A549 (cell line): ENCODE results near the gene ACAA1. TPM values are rescaled to one million over a fixed set of nuclear protein-coding genes. Genes with fewer than 3 reads are reported as not detected.

ENCODE experiments used
- ATAC-seq, 2 experiments: fragments of 200-7000 bp in 1 of 2; fragments of >200 bp in 1 of 2; cut with Nextera tagmentation in 1 of 2; cut with Tn5 transposase in 1 of 2; 3 replicates each; pipeline versions ENCODE4 v1.8.0 to v1.9.1; 2018 to 2020; ENCODE audit warnings: mild to moderate bottlenecking in 1 of 2, moderate library complexity in 1 of 2
- CTCF ChIA-PET: fragments of 300-600 bp; sonication (Branson Sonifier 250); formaldehyde crosslinking; extraction: SDS; loops from one replicate; lab custom pipeline; 2021; ENCODE audit warnings: antibody characterized with exemption, inconsistent platforms; lab: Yijun Ruan, JAX
- POLR2A ChIA-PET: fragments of 350-600 bp; formaldehyde crosslinking; extraction: SDS; loops from one replicate; lab custom pipeline; 2021; ENCODE audit warnings: antibody characterized with exemption, inconsistent platforms; lab: Yijun Ruan, JAX
- DNase-seq, 2 experiments: peaks; one replicate each; pipeline versions ENCODE4 v3.0.0 to v3.0.0-alpha.2; 2011 to 2016; ENCODE audit warnings: low read depth in 1 of 2, low spot score in 1 of 2
- FAIRE-seq: peaks from 2 replicates; lab custom pipeline; 2011; peaks lifted over from hg19 to GRCh38; lab: Jason Lieb, UNC
- H3K27ac ChIP-seq, 2 experiments: fragments of >200 bp; sonication (Bioruptor Twin); formaldehyde crosslinking; 3 replicates each; pipeline ENCODE4 v1.5.1; 2016 to 2017
- H3K4me1 ChIP-seq: fragments of >200 bp; sonication (Bioruptor Twin); formaldehyde crosslinking; 3 replicates; pipeline ENCODE4 v1.6.1; 2016
- H3K4me2 ChIP-seq: fragments of >200 bp; sonication (Bioruptor Twin); formaldehyde crosslinking; 3 replicates; pipeline ENCODE4 v1.6.1; 2016
- H3K4me3 ChIP-seq: fragments of >200 bp; sonication (Bioruptor Twin); formaldehyde crosslinking; 3 replicates; pipeline ENCODE4 v1.5.1; 2016
- H3K9me3 ChIP-seq: fragments of >200 bp; sonication (Bioruptor Twin); formaldehyde crosslinking; 3 replicates; pipeline ENCODE4 v1.6.1; 2016
- CBX8 ChIP-seq: fragments of 200-600 bp; sonication (generic); IDR thresholded peaks from 2 replicates; pipeline ENCODE4 v1.6.1; 2016
- EP300 ChIP-seq, 2 experiments: fragments of >200 bp; sonication (Bioruptor Twin); formaldehyde crosslinking; IDR thresholded peaks; 2 replicates in 1 of 2; 3 replicates in 1 of 2; pipeline ENCODE4 v1.6.1; 2016 to 2017
- ESRRA ChIP-seq: fragments of 150-350 bp; IDR thresholded peaks from 2 replicates; pipeline ENCODE4 v1.6.1; 2014; ENCODE audit warnings: mild to moderate bottlenecking, low read length, borderline replicate concordance
- FOSB ChIP-seq: fragments of 250-450 bp; sonication (Bioruptor Pico); IDR thresholded peaks from 2 replicates; pipeline ENCODE4 v1.5.0; 2020; ENCODE audit warnings: mild to moderate bottlenecking, moderate library complexity
- FOXS1 ChIP-seq: fragments of 250-450 bp; sonication (Bioruptor Pico); IDR thresholded peaks from 2 replicates; pipeline ENCODE4 v1.5.0; 2020; ENCODE audit warnings: mild to moderate bottlenecking, moderate library complexity
- GATA3 ChIP-seq: IDR thresholded peaks from 2 replicates; pipeline ENCODE4 v1.6.1; 2012; ENCODE audit warnings: borderline replicate concordance
- HDAC2 ChIP-seq: fragments of 200-600 bp; sonication (generic); IDR thresholded peaks from 2 replicates; pipeline ENCODE4 v1.6.1; 2016
- HOXB5 ChIP-seq: fragments of 250-450 bp; sonication (Bioruptor Pico); IDR thresholded peaks from 2 replicates; pipeline ENCODE4 v1.5.0; 2020; ENCODE audit warnings: mild to moderate bottlenecking, moderate library complexity
- KDM5A ChIP-seq: fragments of 200-600 bp; sonication (generic); IDR thresholded peaks from 2 replicates; pipeline ENCODE4 v1.6.1; 2016; ENCODE audit warnings: antibody characterized with exemption, mild to moderate bottlenecking
- MAZ ChIP-seq: fragments of 150-350 bp; IDR thresholded peaks from 2 replicates; pipeline ENCODE4 v1.6.1; 2014; ENCODE audit warnings: antibody characterized with exemption, low read depth, low read length, borderline replicate concordance
- NR3C1 ChIP-seq: fragments of >200 bp; sonication (Bioruptor Twin); formaldehyde crosslinking; IDR thresholded peaks from 3 replicates; pipeline ENCODE4 v1.6.1; 2017
- RNF2 ChIP-seq: fragments of 200-600 bp; sonication (generic); IDR thresholded peaks from 2 replicates; pipeline ENCODE4 v1.6.1; 2016; ENCODE audit warnings: low read depth, mild to moderate bottlenecking, antibody characterized with exemption, moderate library complexity, borderline replicate concordance
- ZNF302 ChIP-seq: fragments of 250-450 bp; sonication (Bioruptor Pico); IDR thresholded peaks from 2 replicates; pipeline ENCODE4 v1.9.0; 2021; ENCODE audit warnings: inconsistent platforms, mild to moderate bottlenecking, moderate library complexity
- ZSCAN20 ChIP-seq: fragments of 250-450 bp; sonication (Bioruptor Pico); IDR thresholded peaks from 2 replicates; pipeline ENCODE4 v1.8.0; 2022; ENCODE audit warnings: mild to moderate bottlenecking, moderate library complexity
- WGBS: methylation state at CpG from one replicate; pipeline ENCODE4 v1.1.6; 2017; ENCODE audit errors: missing lambda C conversion rate; 5-methylcytosine and 5-hydroxymethylcytosine counted together
- polyA plus RNA-seq, 4 experiments: library from polyadenylated mRNA; depleted of rRNA in 3 of 4; stranded (reverse); fragments of >200 nt; fragmentation: RNase III in 1 of 4; extraction: RNeasy Plus Mini Kit Qiagen cat#74134 plus additional on column Dnase treatment in 1 of 4; gene quantifications; 2 replicates in 3 of 4; 3 replicates in 1 of 4; pipeline ENCODE4 v1.2.3, GENCODE V29; 2011 to 2017
- TF ChIP-seq, protein P1 (sequence below): fragments of >200 bp; sonication (Bioruptor Twin); formaldehyde crosslinking; IDR thresholded peaks from 3 replicates; pipeline ENCODE4 v1.6.1; 2016
- TF ChIP-seq, protein P2 (sequence below): fragments of 250-450 bp; sonication (Bioruptor Pico); IDR thresholded peaks from 2 replicates; pipeline ENCODE4 v1.5.0; 2020; ENCODE audit warnings: low read depth, mild to moderate bottlenecking, moderate library complexity

ACAA1 gene
- polyA plus RNA-seq, 2 of the 4 experiments (the other 2 are of a cell fraction) = 36.8 to 53.2 TPM

DNA sequence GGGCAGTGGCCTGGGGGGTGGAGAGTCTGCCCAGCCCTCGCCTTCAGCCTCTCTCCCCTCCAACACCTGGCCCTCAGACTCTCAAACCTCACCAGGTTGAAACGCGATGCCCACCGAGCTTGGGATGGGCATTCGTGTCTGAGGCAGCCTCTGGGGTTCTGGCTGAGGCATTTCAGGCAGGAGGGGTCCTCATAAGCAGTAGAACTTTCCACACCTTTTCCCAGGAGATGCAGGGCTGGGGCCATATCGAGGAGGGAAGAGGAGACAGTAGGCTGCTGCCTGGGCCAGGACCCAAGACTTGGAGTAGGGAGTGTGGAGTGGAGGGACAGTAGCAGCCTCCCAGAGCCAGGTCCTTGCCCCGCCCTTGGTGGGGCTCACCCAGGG is 24.6 kb downstream of the ACAA1 start (continued):
- TF ChIP-seq ESRRA (no peak), EP300 (IDR thresholded peaks at IDR 0.05) (no peak)
- TF ChIP-seq, protein P1, sequence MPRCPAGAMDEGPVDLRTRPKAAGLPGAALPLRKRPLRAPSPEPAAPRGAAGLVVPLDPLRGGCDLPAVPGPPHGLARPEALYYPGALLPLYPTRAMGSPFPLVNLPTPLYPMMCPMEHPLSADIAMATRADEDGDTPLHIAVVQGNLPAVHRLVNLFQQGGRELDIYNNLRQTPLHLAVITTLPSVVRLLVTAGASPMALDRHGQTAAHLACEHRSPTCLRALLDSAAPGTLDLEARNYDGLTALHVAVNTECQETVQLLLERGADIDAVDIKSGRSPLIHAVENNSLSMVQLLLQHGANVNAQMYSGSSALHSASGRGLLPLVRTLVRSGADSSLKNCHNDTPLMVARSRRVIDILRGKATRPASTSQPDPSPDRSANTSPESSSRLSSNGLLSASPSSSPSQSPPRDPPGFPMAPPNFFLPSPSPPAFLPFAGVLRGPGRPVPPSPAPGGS = no peak

GRCh38 chr3:38111696-38112377 is 25.1 kb downstream of the ACAA1 start:
- H3K27ac ChIP-seq = no peak overlapping the region
- no peak overlapping the region for H3K4me2 ChIP-seq
- 66% methylated on average over 9 of the region's 16 CpGs for WGBS
- TF ChIP-seq CBX8 (no peak), RNF2 (no peak), MAZ (no peak), HOXB5 (CRISPR knock-in tag) (no peak), ZSCAN20 (CRISPR knock-in tag) (no peak), HDAC2 (no peak), NR3C1 (no peak)
- TF ChIP-seq, protein P2, sequence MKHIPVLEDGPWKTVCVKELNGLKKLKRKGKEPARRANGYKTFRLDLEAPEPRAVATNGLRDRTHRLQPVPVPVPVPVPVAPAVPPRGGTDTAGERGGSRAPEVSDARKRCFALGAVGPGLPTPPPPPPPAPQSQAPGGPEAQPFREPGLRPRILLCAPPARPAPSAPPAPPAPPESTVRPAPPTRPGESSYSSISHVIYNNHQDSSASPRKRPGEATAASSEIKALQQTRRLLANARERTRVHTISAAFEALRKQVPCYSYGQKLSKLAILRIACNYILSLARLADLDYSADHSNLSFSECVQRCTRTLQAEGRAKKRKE (CRISPR knock-in tag) = no peak
- ChIA-PET POLR2A (no interaction called here), CTCF (no interaction called here)
- FAIRE-seq (no peak), ATAC-seq (no peak), DNase-seq (no peak)
- H3K4me3 ChIP-seq = no peak overlapping the region
- no peaks in the 10 kb centered on the region for H3K4me1 ChIP-seq
- no peaks in the 10 kb centered on the region for H3K9me3 ChIP-seq

DNA sequence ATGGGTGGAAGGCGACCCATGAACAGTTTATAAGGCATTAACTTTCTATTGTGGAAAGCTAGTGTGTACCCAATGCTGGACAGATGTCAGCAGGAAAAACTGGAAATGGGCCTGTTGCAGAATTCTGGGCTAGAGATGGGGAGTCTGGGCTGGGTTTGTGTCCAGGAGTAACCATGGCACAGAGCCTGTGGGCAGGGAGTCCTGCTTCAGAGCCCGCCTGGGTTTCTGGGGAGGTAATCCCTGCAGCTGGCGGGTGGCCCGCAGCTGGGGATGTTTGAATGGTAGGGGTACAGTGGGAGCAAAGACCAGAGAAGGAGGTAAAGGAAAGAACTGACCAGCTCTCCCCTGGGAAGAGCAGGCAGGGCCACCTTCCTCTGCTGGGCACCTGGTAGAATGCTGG is 25.7 kb downstream of the ACAA1 start:
- WGBS = 88% methylated on average over 4 of the region's 4 CpGs
- no peak overlapping the region for H3K4me3 ChIP-seq
- H3K4me2 ChIP-seq = no peak overlapping the region
- TF ChIP-seq ZNF302 = no peak
- no peak for TF ChIP-seq RNF2
- no peak for TF ChIP-seq FOSB
- TF ChIP-seq GATA3 = no peak
- FAIRE-seq (no peak), ATAC-seq (no peak), DNase-seq (no peak)
- H3K9me3 ChIP-seq = no peaks in the 10 kb centered on the region
- ChIA-PET POLR2A (no interaction called here), CTCF (no interaction called here)
- no peaks in the 10 kb centered on the region for H3K4me1 ChIP-seq
- H3K27ac ChIP-seq = no peak overlapping the region

DNA sequence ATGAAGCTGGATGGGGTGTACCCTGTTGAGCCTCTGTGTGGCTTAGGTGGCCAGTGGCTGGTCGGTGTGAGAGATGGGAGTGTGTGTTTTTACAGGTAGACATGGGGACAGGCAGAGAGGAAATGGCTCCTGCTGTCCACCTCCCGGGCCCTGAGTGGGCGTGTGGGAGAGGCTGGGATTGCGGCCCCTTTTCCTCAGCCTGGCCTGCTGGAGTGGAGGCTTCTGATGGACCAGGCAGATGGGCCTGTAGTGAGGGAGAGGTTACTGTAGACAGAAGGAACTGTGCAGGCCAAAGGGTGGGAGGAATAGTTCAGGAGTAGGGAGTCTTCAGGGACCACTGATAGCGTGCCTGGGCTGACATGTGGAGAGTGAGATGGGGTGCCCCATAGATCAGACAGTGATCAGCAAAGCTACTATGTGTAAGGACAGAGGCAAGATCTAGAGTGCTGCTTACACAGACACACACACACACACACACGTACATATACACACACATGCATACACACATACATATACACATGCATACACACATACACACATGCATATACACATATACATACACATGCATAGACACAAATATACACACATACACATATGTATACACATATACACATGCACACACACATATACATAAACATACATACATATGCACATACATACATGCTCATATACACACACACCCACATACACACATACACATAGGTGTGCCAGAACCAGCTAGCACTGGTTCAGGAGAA is 26.4 kb downstream of the ACAA1 start:
- no peak overlapping the region for H3K4me2 ChIP-seq
- H3K27ac ChIP-seq = no peak overlapping the region
- FAIRE-seq (no peak), ATAC-seq (no peak), DNase-seq (no peak)
- peaks cover 4% of the 10 kb centered on the region; the same call in 2 of the 3 replicates for H3K9me3 ChIP-seq
- WGBS = 65% methylated on average over 6 of the region's 6 CpGs
- no peak overlapping the region for H3K4me3 ChIP-seq
- ChIA-PET CTCF (no interaction called here), POLR2A (no interaction called here)
- no peaks in the 10 kb centered on the region for H3K4me1 ChIP-seq
- no peak for TF ChIP-seq FOXS1
- TF ChIP-seq KDM5A = no peak
- no peak for TF ChIP-seq EP300 (IDR thresholded peaks at IDR 0.05)
- TF ChIP-seq, all 56 proteins: peak for 0
